HepG2 (cell line): ENCODE results near the gene KRTCAP3. TPM values are rescaled to one million over a fixed set of nuclear protein-coding genes. Genes with fewer than 3 reads are reported as not detected.

Source experiments
- ARNTL ChIP-seq: sonication (generic); formaldehyde crosslinking; IDR thresholded peaks from 2 replicates; pipeline ENCODE4 v1.4.0; 2020; ENCODE audit warnings: mild to moderate bottlenecking, missing genetic modification reagents
- CCAR2 ChIP-seq: fragments of 200-400 bp; formaldehyde crosslinking; optimal IDR thresholded peaks from 2 replicates; pipeline ENCODE3; 2018; ENCODE audit warnings: low read depth, mild to moderate bottlenecking, low read length, moderate library complexity
- DR1 ChIP-seq: sonication (generic); formaldehyde crosslinking; IDR thresholded peaks from 2 replicates; pipeline ENCODE4 v1.8.0; 2021; ENCODE audit warnings: mild to moderate bottlenecking, missing genetic modification reagents, inconsistent platforms
- EED ChIP-seq: sonication (generic); formaldehyde crosslinking; IDR thresholded peaks from 2 replicates; pipeline ENCODE4 v1.5.0; 2020; ENCODE audit warnings: mild to moderate bottlenecking, missing genetic modification reagents
- EP300 ChIP-seq, 3 experiments: sonication (generic) in 1 of 3; formaldehyde crosslinking in 1 of 3; IDR thresholded peaks; 2 replicates each; pipeline versions ENCODE4 v1.5.1 to v1.6.1; 2011 to 2020; ENCODE audit warnings: low read depth in 2 of 3, low read length in 2 of 3, borderline replicate concordance in 1 of 3, improper control_type of control experiment in 1 of 3, mild to moderate bottlenecking in 1 of 3, missing genetic modification reagents in 1 of 3, moderate library complexity in 1 of 3
- HMG20B ChIP-seq: conservative IDR thresholded peaks from 2 replicates; pipeline ENCODE4 v1.6.1; 2016; ENCODE audit warnings: missing genetic modification reagents, missing compliant biosample characterization
- KLF12 ChIP-seq: sonication (generic); formaldehyde crosslinking; IDR thresholded peaks from 2 replicates; pipeline ENCODE4 v1.4.0; 2020; ENCODE audit warnings: missing genetic modification reagents, borderline replicate concordance
- LCORL ChIP-seq, 2 experiments: fragments of 450-650 bp in 1 of 2; sonication (generic) in 1 of 2; formaldehyde crosslinking in 1 of 2; IDR thresholded peaks; 2 replicates each; pipeline versions ENCODE4 v1.5.0 to v1.6.1; 2017 to 2020; ENCODE audit warnings: antibody characterized with exemption in 1 of 2, missing genetic modification reagents in 1 of 2
- MAFF ChIP-seq: IDR thresholded peaks from 2 replicates; pipeline ENCODE4 v1.6.1; 2011; ENCODE audit warnings: low read depth, low read length, improper control_type of control experiment
- SOX6 ChIP-seq, 2 experiments: fragments of 450-650 bp in 1 of 2; sonication (generic) in 1 of 2; formaldehyde crosslinking in 1 of 2; IDR thresholded peaks; 2 replicates each; pipeline versions ENCODE4 v1.4.0 to v1.6.1; 2017 to 2020; ENCODE audit warnings: antibody characterized with exemption in 1 of 2, mild to moderate bottlenecking in 1 of 2, missing genetic modification reagents in 1 of 2
- TEAD2 ChIP-seq: sonication (generic); formaldehyde crosslinking; IDR thresholded peaks from 2 replicates; pipeline ENCODE4 v1.9.0; 2021; ENCODE audit warnings: missing genetic modification reagents
- ZNF143 ChIP-seq: sonication (generic); formaldehyde crosslinking; IDR thresholded peaks from 2 replicates; pipeline ENCODE4 v1.4.0; 2020; ENCODE audit warnings: missing genetic modification reagents
- ZNF251 ChIP-seq: sonication (generic); formaldehyde crosslinking; IDR thresholded peaks from 2 replicates; pipeline ENCODE4 v1.9.0; 2021; ENCODE audit warnings: mild to moderate bottlenecking, missing genetic modification reagents
- ZNF276 ChIP-seq: sonication (generic); formaldehyde crosslinking; IDR thresholded peaks from 2 replicates; pipeline ENCODE4 v1.4.0; 2020; ENCODE audit warnings: mild to moderate bottlenecking, low read depth, missing genetic modification reagents
- ZNF292 ChIP-seq: sonication (generic); formaldehyde crosslinking; IDR thresholded peaks from 2 replicates; pipeline ENCODE4 v1.8.1; 2022; ENCODE audit warnings: mild to moderate bottlenecking, low read depth, missing genetic modification reagents, borderline replicate concordance
- ZNF430 ChIP-seq: sonication (generic); formaldehyde crosslinking; IDR thresholded peaks from 2 replicates; pipeline ENCODE4 v1.9.0; 2021; ENCODE audit warnings: mild to moderate bottlenecking, missing genetic modification reagents
- polyA plus RNA-seq, 8 experiments: library from polyadenylated mRNA; depleted of rRNA in 3 of 8; stranded (reverse) in 7 of 8; unstranded in 1 of 8; fragments of >200 nt; fragmentation: Illumina TruSeq in 4 of 8; extraction: Trizol in 4 of 8; gene quantifications; 2 replicates each; pipeline versions ENCODE4 v1.2.1 to v1.2.3, GENCODE V29; 2011 to 2016; ENCODE audit warnings: low read depth in 4 of 8, missing spikeins in 1 of 8, mixed read lengths in 1 of 8; ENCODE audit not compliant: insufficient read depth in 1 of 8
- total RNA-seq, 5 experiments: library from RNA; depleted of rRNA; stranded (reverse); fragments of >200 nt; fragmentation: Illumina TruSeq; extraction: Trizol; gene quantifications; 2 replicates each; pipeline ENCODE4 v1.2.3, GENCODE V29; 2016; ENCODE audit warnings: low read depth in 1 of 5
- TF ChIP-seq, protein P1 (sequence below): sonication (generic); formaldehyde crosslinking; IDR thresholded peaks from 2 replicates; pipeline ENCODE4 v1.4.0; 2020; ENCODE audit warnings: mild to moderate bottlenecking, missing genetic modification reagents
- TF ChIP-seq, protein P2 (sequence below): sonication (generic); formaldehyde crosslinking; IDR thresholded peaks from 2 replicates; pipeline ENCODE4 v1.8.0; 2022; ENCODE audit warnings: missing genetic modification reagents, mild to moderate bottlenecking, moderate library complexity, borderline replicate concordance
- TF ChIP-seq, protein P3 (sequence below): sonication (generic); formaldehyde crosslinking; IDR thresholded peaks from 2 replicates; pipeline ENCODE4 v1.8.1; 2023; ENCODE audit warnings: mild to moderate bottlenecking, missing genetic modification reagents

KRTCAP3 gene
- total and polyA plus RNA-seq, 2 of the 13 experiments (the other 11 are each of a cell fraction or from before 2014, with no cell fraction given), result 2.1 to 4.5 TPM

- no peak for TF ChIP-seq KLF12 (CRISPR knock-in tag)
- peak; percentile 28; the same call in 1 of the 2 replicates for TF ChIP-seq ZNF143 (CRISPR knock-in tag)
- TF ChIP-seq ZNF251 (CRISPR knock-in tag), result no peak
- TF ChIP-seq, protein P1, sequence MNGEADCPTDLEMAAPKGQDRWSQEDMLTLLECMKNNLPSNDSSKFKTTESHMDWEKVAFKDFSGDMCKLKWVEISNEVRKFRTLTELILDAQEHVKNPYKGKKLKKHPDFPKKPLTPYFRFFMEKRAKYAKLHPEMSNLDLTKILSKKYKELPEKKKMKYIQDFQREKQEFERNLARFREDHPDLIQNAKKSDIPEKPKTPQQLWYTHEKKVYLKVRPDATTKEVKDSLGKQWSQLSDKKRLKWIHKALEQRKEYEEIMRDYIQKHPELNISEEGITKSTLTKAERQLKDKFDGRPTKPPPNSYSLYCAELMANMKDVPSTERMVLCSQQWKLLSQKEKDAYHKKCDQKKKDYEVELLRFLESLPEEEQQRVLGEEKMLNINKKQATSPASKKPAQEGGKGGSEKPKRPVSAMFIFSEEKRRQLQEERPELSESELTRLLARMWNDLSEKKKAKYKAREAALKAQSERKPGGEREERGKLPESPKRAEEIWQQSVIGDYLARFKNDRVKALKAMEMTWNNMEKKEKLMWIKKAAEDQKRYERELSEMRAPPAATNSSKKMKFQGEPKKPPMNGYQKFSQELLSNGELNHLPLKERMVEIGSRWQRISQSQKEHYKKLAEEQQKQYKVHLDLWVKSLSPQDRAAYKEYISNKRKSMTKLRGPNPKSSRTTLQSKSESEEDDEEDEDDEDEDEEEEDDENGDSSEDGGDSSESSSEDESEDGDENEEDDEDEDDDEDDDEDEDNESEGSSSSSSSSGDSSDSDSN, result 0 out of 2 replicates have a peak, but pooled peaks have one; percentile 40
- no peak for TF ChIP-seq MAFF
- no peak for TF ChIP-seq EED (CRISPR knock-in tag)
- TF ChIP-seq TEAD2 (CRISPR knock-in tag), result no peak
- TF ChIP-seq CCAR2, result no peak
- TF ChIP-seq DR1 (CRISPR knock-in tag), result no peak
- no peak for TF ChIP-seq SOX6 (IDR thresholded peaks at IDR 0.05)
- no peak; the same call in none of the 2 replicates for TF ChIP-seq SOX6 (CRISPR knock-in tag; IDR thresholded peaks at IDR 0.05)
- TF ChIP-seq EP300 (IDR thresholded peaks at IDR 0.05; ENCODE audit: low read depth in 2 of 2, low read length in 2 of 2), result no peak
- no peak for TF ChIP-seq EP300 (CRISPR knock-in tag; IDR thresholded peaks at IDR 0.05; ENCODE audit: borderline replicate concordance)
- no peak for TF ChIP-seq HMG20B (CRISPR knock-in tag)
- TF ChIP-seq, protein P2, sequence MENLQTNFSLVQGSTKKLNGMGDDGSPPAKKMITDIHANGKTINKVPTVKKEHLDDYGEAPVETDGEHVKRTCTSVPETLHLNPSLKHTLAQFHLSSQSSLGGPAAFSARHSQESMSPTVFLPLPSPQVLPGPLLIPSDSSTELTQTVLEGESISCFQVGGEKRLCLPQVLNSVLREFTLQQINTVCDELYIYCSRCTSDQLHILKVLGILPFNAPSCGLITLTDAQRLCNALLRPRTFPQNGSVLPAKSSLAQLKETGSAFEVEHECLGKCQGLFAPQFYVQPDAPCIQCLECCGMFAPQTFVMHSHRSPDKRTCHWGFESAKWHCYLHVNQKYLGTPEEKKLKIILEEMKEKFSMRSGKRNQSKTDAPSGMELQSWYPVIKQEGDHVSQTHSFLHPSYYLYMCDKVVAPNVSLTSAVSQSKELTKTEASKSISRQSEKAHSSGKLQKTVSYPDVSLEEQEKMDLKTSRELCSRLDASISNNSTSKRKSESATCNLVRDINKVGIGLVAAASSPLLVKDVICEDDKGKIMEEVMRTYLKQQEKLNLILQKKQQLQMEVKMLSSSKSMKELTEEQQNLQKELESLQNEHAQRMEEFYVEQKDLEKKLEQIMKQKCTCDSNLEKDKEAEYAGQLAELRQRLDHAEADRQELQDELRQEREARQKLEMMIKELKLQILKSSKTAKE (CRISPR knock-in tag), result no peak
- TF ChIP-seq ARNTL (CRISPR knock-in tag), result no peak
- TF ChIP-seq, protein P3, sequence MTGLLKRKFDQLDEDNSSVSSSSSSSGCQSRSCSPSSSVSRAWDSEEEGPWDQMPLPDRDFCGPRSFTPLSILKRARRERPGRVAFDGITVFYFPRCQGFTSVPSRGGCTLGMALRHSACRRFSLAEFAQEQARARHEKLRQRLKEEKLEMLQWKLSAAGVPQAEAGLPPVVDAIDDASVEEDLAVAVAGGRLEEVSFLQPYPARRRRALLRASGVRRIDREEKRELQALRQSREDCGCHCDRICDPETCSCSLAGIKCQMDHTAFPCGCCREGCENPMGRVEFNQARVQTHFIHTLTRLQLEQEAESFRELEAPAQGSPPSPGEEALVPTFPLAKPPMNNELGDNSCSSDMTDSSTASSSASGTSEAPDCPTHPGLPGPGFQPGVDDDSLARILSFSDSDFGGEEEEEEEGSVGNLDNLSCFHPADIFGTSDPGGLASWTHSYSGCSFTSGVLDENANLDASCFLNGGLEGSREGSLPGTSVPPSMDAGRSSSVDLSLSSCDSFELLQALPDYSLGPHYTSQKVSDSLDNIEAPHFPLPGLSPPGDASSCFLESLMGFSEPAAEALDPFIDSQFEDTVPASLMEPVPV (CRISPR knock-in tag), result no peak; the same call in 1 of the 2 replicates
- TF ChIP-seq ZNF292, result 0 out of 2 replicates have a peak, but pooled peaks have one; percentile 16
- no peak for TF ChIP-seq ZNF430 (CRISPR knock-in tag)
- TF ChIP-seq LCORL (IDR thresholded peaks at IDR 0.05), result no peak
- TF ChIP-seq LCORL (CRISPR knock-in tag; IDR thresholded peaks at IDR 0.05), result 0 out of 2 replicates have a peak, but pooled peaks have one; percentile 12
- no peak for TF ChIP-seq ZNF276
Observed at GRCh38 chr2:27489498-27490397, 47.6 kb downstream of the KRTCAP3 start, which contains the start of gene IFT172 (continued).
